HEK293 (cell line): ENCODE measurements around the gene C7orf57.

Source experiments
- CTCF ChIP-seq: fragments of 450-650 bp; formaldehyde crosslinking; IDR thresholded peaks from 2 replicates; pipeline ENCODE4 v1.5.1; 2016; ENCODE audit warnings: missing biosample characterization, missing genetic modification characterization
- HOXA7 ChIP-seq: sonication (generic); formaldehyde crosslinking; IDR thresholded peaks from 2 replicates; pipeline ENCODE4 v1.8.1; 2022; ENCODE audit warnings: missing genetic modification reagents, borderline replicate concordance
- ZFP69B ChIP-seq: fragments of 450-650 bp; formaldehyde crosslinking; IDR thresholded peaks from 2 replicates; pipeline ENCODE4 v1.5.1; 2016; ENCODE audit warnings: missing biosample characterization, missing genetic modification characterization
- ZNF214 ChIP-seq: fragments of 450-650 bp; formaldehyde crosslinking; IDR thresholded peaks from 2 replicates; pipeline ENCODE4 v1.5.1; 2017; ENCODE audit warnings: missing biosample characterization, mild to moderate bottlenecking, missing genetic modification characterization, borderline replicate concordance
- ZNF274 ChIP-seq, 2 experiments: fragments of 200-500 bp in 1 of 2; fragments of 450-650 bp in 1 of 2; sonication (Bioruptor generic) in 1 of 2; formaldehyde crosslinking in 1 of 2; IDR thresholded peaks; 2 replicates each; pipeline versions ENCODE4 v1.5.1 to v1.6.1; 2014 to 2016; ENCODE audit warnings: borderline replicate concordance in 1 of 2, inconsistent platforms in 1 of 2, low read length in 1 of 2, missing biosample characterization in 1 of 2, missing genetic modification characterization in 1 of 2
- ZNF423 ChIP-seq: fragments of 450-650 bp; formaldehyde crosslinking; IDR thresholded peaks from 2 replicates; pipeline ENCODE4 v1.5.1; 2016; ENCODE audit warnings: missing biosample characterization, missing genetic modification characterization
- ZNF654 ChIP-seq: fragments of 450-650 bp; formaldehyde crosslinking; IDR thresholded peaks from 2 replicates; pipeline ENCODE4 v1.5.1; 2016; ENCODE audit warnings: low read depth, missing biosample characterization, missing genetic modification characterization
- ZNF670 ChIP-seq: fragments of 450-650 bp; formaldehyde crosslinking; IDR thresholded peaks from 2 replicates; pipeline ENCODE4 v1.5.1; 2016; ENCODE audit warnings: missing biosample characterization, missing genetic modification characterization, low read depth
- ZNF776 ChIP-seq: fragments of 450-650 bp; formaldehyde crosslinking; IDR thresholded peaks from 2 replicates; pipeline ENCODE4 v1.5.0; 2017; ENCODE audit warnings: missing biosample characterization, missing genetic modification characterization, borderline replicate concordance
- ZNF777 ChIP-seq: fragments of 450-650 bp; formaldehyde crosslinking; IDR thresholded peaks from 2 replicates; pipeline ENCODE4 v1.5.1; 2017; ENCODE audit warnings: missing biosample characterization, missing genetic modification characterization, borderline replicate concordance
- ZNF792 ChIP-seq: fragments of 450-650 bp; formaldehyde crosslinking; IDR thresholded peaks from 2 replicates; pipeline ENCODE4 v1.5.1; 2016; ENCODE audit warnings: missing biosample characterization, missing genetic modification characterization
- TF ChIP-seq, protein P1 (sequence below): fragments of 450-650 bp; formaldehyde crosslinking; IDR thresholded peaks from 2 replicates; pipeline ENCODE4 v1.5.1; 2016; ENCODE audit warnings: missing biosample characterization, missing genetic modification characterization

GRCh38 chr7:48097521-48098231 lies 62.3 kb downstream of the C7orf57 start:
- TF ChIP-seq ZNF777 (tag by site-specific recombination) (no peak), CTCF (tag by site-specific recombination) (no peak), ZFP69B (tag by site-specific recombination) (no peak), ZNF274 (IDR thresholded peaks at IDR 0.05; ENCODE audit: low read length) (no peak), ZNF274 (tag by site-specific recombination; IDR thresholded peaks at IDR 0.05; ENCODE audit: borderline replicate concordance) (no peak), ZNF214 (no peak), ZNF670 (tag by site-specific recombination) (no peak), ZNF423 (no peak), HOXA7 (CRISPR knock-in tag) (no peak), ZNF654 (tag by site-specific recombination) (no peak), ZNF792 (tag by site-specific recombination) (no peak), ZNF776 (no peak)
- TF ChIP-seq, protein P1, sequence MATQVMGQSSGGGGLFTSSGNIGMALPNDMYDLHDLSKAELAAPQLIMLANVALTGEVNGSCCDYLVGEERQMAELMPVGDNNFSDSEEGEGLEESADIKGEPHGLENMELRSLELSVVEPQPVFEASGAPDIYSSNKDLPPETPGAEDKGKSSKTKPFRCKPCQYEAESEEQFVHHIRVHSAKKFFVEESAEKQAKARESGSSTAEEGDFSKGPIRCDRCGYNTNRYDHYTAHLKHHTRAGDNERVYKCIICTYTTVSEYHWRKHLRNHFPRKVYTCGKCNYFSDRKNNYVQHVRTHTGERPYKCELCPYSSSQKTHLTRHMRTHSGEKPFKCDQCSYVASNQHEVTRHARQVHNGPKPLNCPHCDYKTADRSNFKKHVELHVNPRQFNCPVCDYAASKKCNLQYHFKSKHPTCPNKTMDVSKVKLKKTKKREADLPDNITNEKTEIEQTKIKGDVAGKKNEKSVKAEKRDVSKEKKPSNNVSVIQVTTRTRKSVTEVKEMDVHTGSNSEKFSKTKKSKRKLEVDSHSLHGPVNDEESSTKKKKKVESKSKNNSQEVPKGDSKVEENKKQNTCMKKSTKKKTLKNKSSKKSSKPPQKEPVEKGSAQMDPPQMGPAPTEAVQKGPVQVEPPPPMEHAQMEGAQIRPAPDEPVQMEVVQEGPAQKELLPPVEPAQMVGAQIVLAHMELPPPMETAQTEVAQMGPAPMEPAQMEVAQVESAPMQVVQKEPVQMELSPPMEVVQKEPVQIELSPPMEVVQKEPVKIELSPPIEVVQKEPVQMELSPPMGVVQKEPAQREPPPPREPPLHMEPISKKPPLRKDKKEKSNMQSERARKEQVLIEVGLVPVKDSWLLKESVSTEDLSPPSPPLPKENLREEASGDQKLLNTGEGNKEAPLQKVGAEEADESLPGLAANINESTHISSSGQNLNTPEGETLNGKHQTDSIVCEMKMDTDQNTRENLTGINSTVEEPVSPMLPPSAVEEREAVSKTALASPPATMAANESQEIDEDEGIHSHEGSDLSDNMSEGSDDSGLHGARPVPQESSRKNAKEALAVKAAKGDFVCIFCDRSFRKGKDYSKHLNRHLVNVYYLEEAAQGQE (tag by site-specific recombination), result no peak
